ENCODE measurements around the gene TBPL2. TPM values are rescaled to one million over a fixed set of nuclear protein-coding genes. Genes with fewer than 3 reads are reported as not detected.

Gene TBPL2
- total and polyA plus RNA-seq, 4 donors: not detected

DNA sequence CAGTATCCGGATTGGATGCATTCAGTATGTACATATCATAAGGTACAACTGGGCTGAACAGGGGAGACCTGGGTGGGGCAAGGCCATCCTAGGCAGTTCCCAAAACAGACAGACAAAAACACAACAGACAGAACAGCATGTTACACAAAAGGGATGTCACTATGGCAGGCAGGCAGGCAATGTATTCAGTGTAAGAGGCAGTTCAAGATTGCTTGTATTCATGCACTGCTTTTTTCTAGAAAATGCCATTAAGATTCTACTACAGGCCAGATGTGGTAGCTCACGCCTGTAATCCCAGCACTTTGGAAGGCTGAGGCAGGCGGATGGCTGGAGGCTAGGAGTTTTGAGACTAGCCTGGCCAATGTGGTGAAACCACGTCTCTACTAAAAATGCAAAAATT is 3.5 kb downstream of the TBPL2 start:
- Histone ChIP-seq H3K4me3 (no peak overlapping the region), H3K27me3 (ENCODE audit: control insufficient read depth in 3 of 3, insufficient read depth in 3 of 3, low read length in 2 of 3) (peaks cover 0 to 9% (median 0%) of the 10 kb centered on the region in 3 donors), H3K4me1 (ENCODE audit: control insufficient read depth in 5 of 5, insufficient read depth in 5 of 5, low read length in 5 of 5) (no peaks in the 10 kb centered on the region), H3K27ac (ENCODE audit: low read depth in 1 of 2, low read length in 1 of 2) (no peak overlapping the region), H3K36me3 (ENCODE audit: control insufficient read depth in 4 of 4, insufficient read depth in 4 of 4, low read length in 4 of 4) (no peaks in the 10 kb centered on the region), H3K9ac (ENCODE audit: insufficient read depth in 1 of 2, low read length in 2 of 2) (no peak overlapping the region), H3K9me3 (ENCODE audit: control insufficient read depth in 4 of 4, insufficient read depth in 3 of 4, low read length in 3 of 4) (no peaks in the 10 kb centered on the region)
- WGBS, 2 donors: 80 to 88% methylated on average over 4 of the region's 4 CpGs
- ATAC-seq (ENCODE audit: insufficient read depth, low FRiP score) (no peak), DNase-seq (no peak)
- TF ChIP-seq, protein P1, sequence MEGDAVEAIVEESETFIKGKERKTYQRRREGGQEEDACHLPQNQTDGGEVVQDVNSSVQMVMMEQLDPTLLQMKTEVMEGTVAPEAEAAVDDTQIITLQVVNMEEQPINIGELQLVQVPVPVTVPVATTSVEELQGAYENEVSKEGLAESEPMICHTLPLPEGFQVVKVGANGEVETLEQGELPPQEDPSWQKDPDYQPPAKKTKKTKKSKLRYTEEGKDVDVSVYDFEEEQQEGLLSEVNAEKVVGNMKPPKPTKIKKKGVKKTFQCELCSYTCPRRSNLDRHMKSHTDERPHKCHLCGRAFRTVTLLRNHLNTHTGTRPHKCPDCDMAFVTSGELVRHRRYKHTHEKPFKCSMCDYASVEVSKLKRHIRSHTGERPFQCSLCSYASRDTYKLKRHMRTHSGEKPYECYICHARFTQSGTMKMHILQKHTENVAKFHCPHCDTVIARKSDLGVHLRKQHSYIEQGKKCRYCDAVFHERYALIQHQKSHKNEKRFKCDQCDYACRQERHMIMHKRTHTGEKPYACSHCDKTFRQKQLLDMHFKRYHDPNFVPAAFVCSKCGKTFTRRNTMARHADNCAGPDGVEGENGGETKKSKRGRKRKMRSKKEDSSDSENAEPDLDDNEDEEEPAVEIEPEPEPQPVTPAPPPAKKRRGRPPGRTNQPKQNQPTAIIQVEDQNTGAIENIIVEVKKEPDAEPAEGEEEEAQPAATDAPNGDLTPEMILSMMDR (IDR thresholded peaks at IDR 0.05; ENCODE audit: control extremely low read depth, extremely low read depth): no peak

- DNase-seq (no peak), ATAC-seq (ENCODE audit: insufficient read depth, low FRiP score) (no peak)
- no peaks in the 10 kb centered on the region for H3K36me3 ChIP-seq (ENCODE audit: control insufficient read depth in 4 of 4, insufficient read depth in 4 of 4, low read length in 4 of 4)
- H3K27me3 ChIP-seq (ENCODE audit: control insufficient read depth in 3 of 3, insufficient read depth in 3 of 3, low read length in 2 of 3): peaks cover 0 to 9% (median 0%) of the 10 kb centered on the region in 3 donors
- WGBS, 2 donors: 59 to 69% methylated on average over 4 of the region's 4 CpGs
- no peak overlapping the region for H3K4me3 ChIP-seq
- no peaks in the 10 kb centered on the region for H3K4me1 ChIP-seq (ENCODE audit: control insufficient read depth in 5 of 5, insufficient read depth in 5 of 5, low read length in 5 of 5)
- H3K9ac ChIP-seq (ENCODE audit: insufficient read depth in 1 of 2, low read length in 2 of 2): no peak overlapping the region
- TF ChIP-seq, protein P1 (IDR thresholded peaks at IDR 0.05; ENCODE audit: control extremely low read depth, extremely low read depth): no peak
- H3K9me3 ChIP-seq (ENCODE audit: control insufficient read depth in 4 of 4, insufficient read depth in 3 of 4, low read length in 3 of 4): no peaks in the 10 kb centered on the region
- no peak overlapping the region for H3K27ac ChIP-seq (ENCODE audit: low read depth in 1 of 2, low read length in 1 of 2)
Observed at GRCh38 chr14:55436519-55436918, 3.9 kb downstream of the TBPL2 start.

DNA sequence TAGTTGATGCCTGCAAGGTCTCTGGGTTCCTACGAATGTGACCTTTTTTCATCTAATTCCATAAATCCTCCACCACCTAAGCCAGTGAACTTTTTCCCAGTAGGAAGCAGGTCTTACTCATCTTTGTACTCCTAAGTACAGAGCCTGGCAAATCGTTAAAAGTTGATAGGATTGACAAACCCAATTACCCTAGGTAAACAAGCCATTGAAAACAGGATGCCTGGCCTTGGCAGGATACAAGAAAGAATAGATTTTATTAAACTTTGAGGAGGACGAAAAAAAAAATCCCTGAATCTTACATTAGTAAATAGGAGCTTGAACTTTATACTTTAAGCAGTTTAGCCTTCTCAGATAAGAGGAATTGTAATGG is 5.6 kb downstream of the TBPL2 start:
- Histone ChIP-seq H3K27me3 (ENCODE audit: control insufficient read depth in 3 of 3, insufficient read depth in 3 of 3, low read length in 2 of 3) (peaks cover 0 to 9% (median 2%) of the 10 kb centered on the region in 3 donors), H3K9ac (ENCODE audit: insufficient read depth in 1 of 2, low read length in 2 of 2) (no peak overlapping the region)
- ATAC-seq (ENCODE audit: insufficient read depth, low FRiP score): no peak

More for the DNA sequence above, 5.6 kb downstream of the TBPL2 start:
- no peaks in the 10 kb centered on the region for H3K4me1 ChIP-seq (ENCODE audit: control insufficient read depth in 5 of 5, insufficient read depth in 5 of 5, low read length in 5 of 5)
- H3K27ac ChIP-seq (ENCODE audit: low read depth in 1 of 2, low read length in 1 of 2): no peak overlapping the region
- DNase-seq: no peak
- H3K9me3 ChIP-seq (ENCODE audit: control insufficient read depth in 4 of 4, insufficient read depth in 3 of 4, low read length in 3 of 4): no peaks in the 10 kb centered on the region
- no peak overlapping the region for H3K4me3 ChIP-seq
- TF ChIP-seq, protein P1 (IDR thresholded peaks at IDR 0.05; ENCODE audit: control extremely low read depth, extremely low read depth): no peak
- no peaks in the 10 kb centered on the region for H3K36me3 ChIP-seq (ENCODE audit: control insufficient read depth in 4 of 4, insufficient read depth in 4 of 4, low read length in 4 of 4)
- WGBS, 2 donors: 41 to 57% methylated on average over 3 of the region's 3 CpGs
